GM18951 (cell line): ENCODE data around the gene L3MBTL3.
"Not testable (repeated sequence)": the region's sequence is repeated elsewhere in the genome, so short reads cannot be mapped to it uniquely, and the experiment has no call there.

Experiments
- POLR2A ChIP-seq: IDR thresholded peaks from 4 replicates; pipeline ENCODE4 v1.6.1; 2011; ENCODE audit warnings: mild to moderate bottlenecking; ENCODE audit not compliant: insufficient read length, insufficient read depth; ENCODE audit errors: extremely low read depth
- in situ Hi-C: fragments of 300-500 bp; cut with MboI; formaldehyde crosslinking; loops from one replicate; pipeline ENCODE4 v1.12.0; 2022; ENCODE audit warnings: low sequenced_read_pairs, mixed read lengths, inconsistent platforms; ENCODE audit not compliant: unreplicated experiment

L3MBTL3 gene

GRCh38 chr6:130147111-130147510 is 128.7 kb downstream of the L3MBTL3 start:
- TF ChIP-seq POLR2A = no peak
- in situ Hi-C loops = no loop called here

- no peak for TF ChIP-seq POLR2A
- in situ Hi-C loops = no loop called here
Observed at GRCh38 chr6:130148181-130148580, 129.8 kb downstream of the L3MBTL3 start.

- in situ Hi-C loops = not testable (repeated sequence)
Observed at GRCh38 chr6:130149016-130149415, 130.6 kb downstream of the L3MBTL3 start.

GRCh38 chr6:130150906-130151305 is 132.5 kb downstream of the L3MBTL3 start:
- no peak for TF ChIP-seq POLR2A
- in situ Hi-C loops = no loop called here

- in situ Hi-C loops = no loop called here
- TF ChIP-seq POLR2A = no peak
Observed at GRCh38 chr6:130152908-130153510, 134.6 kb downstream of the L3MBTL3 start.

GRCh38 chr6:130156908-130157307 is 138.5 kb downstream of the L3MBTL3 start:
- in situ Hi-C loops = no loop called here
- no peak for TF ChIP-seq POLR2A

GRCh38 chr6:130158056-130158455 is 139.7 kb downstream of the L3MBTL3 start:
- in situ Hi-C loops = no loop called here
- TF ChIP-seq POLR2A = no peak

- TF ChIP-seq POLR2A = no peak
- in situ Hi-C loops = no loop called here
Observed at GRCh38 chr6:130158548-130158947, 140.2 kb downstream of the L3MBTL3 start.

- TF ChIP-seq POLR2A = no peak
- in situ Hi-C loops = no loop called here
Observed at GRCh38 chr6:130159956-130160355, 141.6 kb downstream of the L3MBTL3 start.

- TF ChIP-seq POLR2A = no peak
- in situ Hi-C loops = no loop called here
Observed at GRCh38 chr6:130161683-130162404, 143.5 kb downstream of the L3MBTL3 start.

GRCh38 chr6:130162421-130162820 is 144.0 kb downstream of the L3MBTL3 start:
- in situ Hi-C loops = no loop called here
- TF ChIP-seq POLR2A = no peak

GRCh38 chr6:130163266-130163665 is 144.9 kb downstream of the L3MBTL3 start:
- TF ChIP-seq POLR2A = no peak
- in situ Hi-C loops = no loop called here

- in situ Hi-C loops = no loop called here
- TF ChIP-seq POLR2A = no peak
Observed at GRCh38 chr6:130164251-130164650, 145.9 kb downstream of the L3MBTL3 start.

GRCh38 chr6:130167655-130168054 is 149.3 kb downstream of the L3MBTL3 start:
- no peak for TF ChIP-seq POLR2A
- in situ Hi-C loops = no loop called here

GRCh38 chr6:130170160-130170559 is 151.8 kb downstream of the L3MBTL3 start:
- in situ Hi-C loops = not testable (repeated sequence)

GRCh38 chr6:130173377-130174004 is 155.1 kb downstream of the L3MBTL3 start:
- in situ Hi-C loops = not testable (repeated sequence)
